GM23338 (cell line): ENCODE results near the gene SEMA4D. TPM values are rescaled to one million over a fixed set of nuclear protein-coding genes. Genes with fewer than 3 reads are reported as not detected.
A peak's percentile ranks its signal among the peaks of the same experiment; 100 is the strongest.

Experiments used
- ATAC-seq: fragments of 200-7000 bp; cut with Tn5 transposase; 3 replicates; pipeline ENCODE4 v1.9.1; 2020
- DNase-seq: peaks from one replicate; pipeline ENCODE4 v3.0.0-alpha.2; 2015; ENCODE audit warnings: low spot score
- H2AFZ ChIP-seq: fragments of 200-600 bp; sonication (generic); 2 replicates; pipeline ENCODE4 v1.8.0; 2016; ENCODE audit warnings: antibody characterized with exemption, mild to moderate bottlenecking, moderate library complexity
- H3F3A ChIP-seq: fragments of 200-600 bp; sonication (generic); replicated peaks from 2 replicates; pipeline ENCODE4 v1.8.0; 2017; ENCODE audit warnings: antibody characterized with exemption, mixed run types, low read depth
- H3K27ac ChIP-seq: fragments of 200-600 bp; sonication (generic); 2 replicates; pipeline ENCODE4 v1.6.1; 2016; ENCODE audit warnings: low read depth
- H3K27me3 ChIP-seq: fragments of 200-600 bp; sonication (generic); 2 replicates; pipeline ENCODE4 v1.8.0; 2016; ENCODE audit warnings: mild to moderate bottlenecking, mixed run types, moderate library complexity; ENCODE audit not compliant: insufficient read depth
- H3K36me3 ChIP-seq: fragments of 200-600 bp; sonication (generic); 2 replicates; pipeline ENCODE4 v1.8.0; 2016; ENCODE audit warnings: mild to moderate bottlenecking; ENCODE audit not compliant: insufficient read depth
- H3K4me1 ChIP-seq: fragments of 200-600 bp; sonication (generic); 2 replicates; pipeline ENCODE4 v1.8.0; 2016; ENCODE audit warnings: mild to moderate bottlenecking, moderate library complexity; ENCODE audit not compliant: insufficient read depth
- H3K4me2 ChIP-seq: fragments of 200-600 bp; sonication (generic); 2 replicates; pipeline ENCODE4 v1.7.1; 2017; ENCODE audit warnings: mixed run types
- H3K4me3 ChIP-seq: fragments of 200-600 bp; sonication (generic); 2 replicates; pipeline ENCODE4 v1.6.1; 2016; ENCODE audit warnings: mixed run types
- H3K79me2 ChIP-seq: fragments of 200-600 bp; sonication (generic); replicated peaks from 2 replicates; pipeline ENCODE4 v1.8.0; 2017; ENCODE audit warnings: mild to moderate bottlenecking; ENCODE audit not compliant: insufficient read depth
- H3K9me2 ChIP-seq: fragments of 200-600 bp; sonication (generic); 2 replicates; pipeline ENCODE4 v1.8.0; 2017; ENCODE audit not compliant: insufficient read depth
- H4K20me1 ChIP-seq: fragments of 200-600 bp; sonication (generic); replicated peaks from 2 replicates; pipeline ENCODE4 v1.8.0; 2017; ENCODE audit warnings: mild to moderate bottlenecking; ENCODE audit not compliant: insufficient read depth
- H3K27ac Mint-ChIP-seq: 2 replicates; pipeline ENCODE4 v1.8.0; 2020; ENCODE audit warnings: inconsistent platforms, mild to moderate bottlenecking, moderate library complexity, mixed read lengths
- H3K27me3 Mint-ChIP-seq: 3 replicates; pipeline ENCODE4 v1.8.0; 2022; ENCODE audit warnings: low read depth, mild to moderate bottlenecking, moderate library complexity, mixed read lengths, inconsistent platforms; ENCODE audit not compliant: insufficient read depth, poor library complexity
- H3K36me3 Mint-ChIP-seq: 3 replicates; pipeline ENCODE4 v1.8.0; 2021; ENCODE audit warnings: low read depth, mild to moderate bottlenecking, inconsistent platforms, moderate library complexity, mixed read lengths
- H3K4me1 Mint-ChIP-seq: 3 replicates; pipeline ENCODE4 v1.8.0; 2020; ENCODE audit warnings: mild to moderate bottlenecking, inconsistent platforms, mixed read lengths
- H3K4me3 Mint-ChIP-seq: 3 replicates; pipeline ENCODE4 v1.8.0; 2021; ENCODE audit warnings: moderate library complexity, mild to moderate bottlenecking, inconsistent platforms, mixed read lengths
- H3K9me3 Mint-ChIP-seq: 3 replicates; pipeline ENCODE4 v1.8.0; 2020; ENCODE audit warnings: moderate library complexity, mild to moderate bottlenecking, inconsistent platforms, mixed read lengths
- CREB1 ChIP-seq: fragments of 250-450 bp; sonication (Bioruptor Pico); IDR thresholded peaks from 2 replicates; pipeline ENCODE4 v1.5.0; 2020; ENCODE audit warnings: low read depth, mild to moderate bottlenecking, moderate library complexity
- EZH2 ChIP-seq: fragments of 200-600 bp; sonication (generic); IDR thresholded peaks from one replicate; pipeline ENCODE4 v1.8.0; 2017; ENCODE audit warnings: antibody characterized with exemption, mild to moderate bottlenecking, low read depth; ENCODE audit not compliant: unreplicated experiment
- EZH2phosphoT487 ChIP-seq: fragments of 200-600 bp; sonication (generic); IDR thresholded peaks from one replicate; pipeline ENCODE4 v1.8.1; 2018; ENCODE audit warnings: antibody characterized with exemption; ENCODE audit not compliant: unreplicated experiment
- JUNB ChIP-seq: IDR thresholded peaks from one replicate; pipeline ENCODE4 v1.6.1; 2016; ENCODE audit warnings: antibody characterized with exemption; ENCODE audit not compliant: unreplicated experiment
- NANOG ChIP-seq: IDR thresholded peaks from 2 replicates; pipeline ENCODE4 v1.6.1; 2016; ENCODE audit warnings: antibody characterized with exemption, borderline replicate concordance
- POLR2AphosphoS5 ChIP-seq: IDR thresholded peaks from 2 replicates; pipeline ENCODE4 v1.6.1; 2016; ENCODE audit warnings: antibody characterized with exemption, low read depth
- STAT1 ChIP-seq: IDR thresholded peaks from one replicate; pipeline ENCODE4 v1.6.1; 2016; ENCODE audit warnings: antibody characterized with exemption; ENCODE audit not compliant: unreplicated experiment
- ZNF114 ChIP-seq: fragments of 250-450 bp; sonication (Bioruptor Pico); IDR thresholded peaks from 2 replicates; pipeline ENCODE4 v1.5.0; 2020; ENCODE audit warnings: mild to moderate bottlenecking, moderate library complexity
- ZNF331 ChIP-seq: fragments of 250-450 bp; sonication (Bioruptor Pico); IDR thresholded peaks from 2 replicates; pipeline ENCODE4 v1.5.0; 2020; ENCODE audit warnings: low read depth, mild to moderate bottlenecking, moderate library complexity
- polyA plus RNA-seq: library from polyadenylated mRNA; unstranded; fragments of >200 nt; fragmentation: Nextera tagmentation; extraction: Ambion mirVana; gene quantifications from 2 replicates; pipeline ENCODE4 v1.2.1, GENCODE V29; 2016
- total RNA-seq: library from RNA; depleted of rRNA; stranded (reverse); fragments of >200 nt; shearing (Covaris generic); gene quantifications from 2 replicates; pipeline ENCODE4 v1.2.3, GENCODE V29; 2014
- TF ChIP-seq, protein P1 (sequence below), 2 experiments: fragments of 200-600 bp in 1 of 2; sonication (generic) in 1 of 2; conservative IDR thresholded peaks; 2 replicates each; pipeline versions ENCODE4 v1.5.1 to v1.6.1; 2016 to 2017; ENCODE audit warnings: antibody characterized with exemption in 2 of 2, low read depth in 2 of 2, mild to moderate bottlenecking in 2 of 2, moderate library complexity in 1 of 2
- TF ChIP-seq, protein P2 (sequence below): IDR thresholded peaks from 2 replicates; pipeline ENCODE4 v1.6.1; 2016; ENCODE audit warnings: antibody characterized with exemption
- TF ChIP-seq, protein P3 (sequence below): IDR thresholded peaks from one replicate; pipeline ENCODE4 v1.6.1; 2018; ENCODE audit warnings: antibody characterized with exemption; ENCODE audit not compliant: unreplicated experiment
- TF ChIP-seq, protein P4 (sequence below): fragments of 250-450 bp; sonication (Bioruptor Pico); IDR thresholded peaks from 2 replicates; pipeline ENCODE4 v1.5.0; 2020; ENCODE audit warnings: mild to moderate bottlenecking, moderate library complexity

Gene SEMA4D
- total and polyA plus RNA-seq, 2 experiments from 2014 or later: 19.3 to 63.0 TPM

DNA sequence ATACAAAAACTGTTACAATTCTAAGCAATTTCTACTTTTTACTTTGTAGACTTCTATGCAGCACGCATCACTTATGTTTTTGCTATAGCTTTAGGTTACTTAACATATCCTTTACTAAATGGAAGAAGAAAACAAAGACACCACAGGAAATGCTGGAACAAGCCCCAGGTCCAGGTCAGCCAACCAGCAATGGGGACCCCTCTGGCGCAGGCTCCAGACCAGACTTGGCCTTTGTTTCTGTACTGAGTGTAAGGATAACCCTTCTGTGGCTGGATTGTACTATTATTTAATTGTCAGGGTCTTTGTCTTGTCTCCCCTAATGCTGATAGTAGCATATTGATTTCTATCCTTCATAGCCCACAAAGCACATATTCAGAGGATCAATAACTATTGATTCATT, 4.2 kb downstream of the SEMA4D start:
- peaks cover 8% of the 10 kb centered on the region for H3K27me3 Mint-ChIP-seq
- H3K36me3 ChIP-seq: no peaks in the 10 kb centered on the region
- H3K79me2 ChIP-seq: peaks cover 86% of the 10 kb centered on the region
- no peak for TF ChIP-seq EZH2phosphoT487
- no peak for TF ChIP-seq STAT1
- TF ChIP-seq, protein P1, sequence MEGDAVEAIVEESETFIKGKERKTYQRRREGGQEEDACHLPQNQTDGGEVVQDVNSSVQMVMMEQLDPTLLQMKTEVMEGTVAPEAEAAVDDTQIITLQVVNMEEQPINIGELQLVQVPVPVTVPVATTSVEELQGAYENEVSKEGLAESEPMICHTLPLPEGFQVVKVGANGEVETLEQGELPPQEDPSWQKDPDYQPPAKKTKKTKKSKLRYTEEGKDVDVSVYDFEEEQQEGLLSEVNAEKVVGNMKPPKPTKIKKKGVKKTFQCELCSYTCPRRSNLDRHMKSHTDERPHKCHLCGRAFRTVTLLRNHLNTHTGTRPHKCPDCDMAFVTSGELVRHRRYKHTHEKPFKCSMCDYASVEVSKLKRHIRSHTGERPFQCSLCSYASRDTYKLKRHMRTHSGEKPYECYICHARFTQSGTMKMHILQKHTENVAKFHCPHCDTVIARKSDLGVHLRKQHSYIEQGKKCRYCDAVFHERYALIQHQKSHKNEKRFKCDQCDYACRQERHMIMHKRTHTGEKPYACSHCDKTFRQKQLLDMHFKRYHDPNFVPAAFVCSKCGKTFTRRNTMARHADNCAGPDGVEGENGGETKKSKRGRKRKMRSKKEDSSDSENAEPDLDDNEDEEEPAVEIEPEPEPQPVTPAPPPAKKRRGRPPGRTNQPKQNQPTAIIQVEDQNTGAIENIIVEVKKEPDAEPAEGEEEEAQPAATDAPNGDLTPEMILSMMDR (conservative IDR thresholded peaks at IDR 0.05; ENCODE audit: low read depth in 2 of 2): no peak
- no peak for TF ChIP-seq ZNF114
- no peak for TF ChIP-seq CREB1
- TF ChIP-seq, protein P2, sequence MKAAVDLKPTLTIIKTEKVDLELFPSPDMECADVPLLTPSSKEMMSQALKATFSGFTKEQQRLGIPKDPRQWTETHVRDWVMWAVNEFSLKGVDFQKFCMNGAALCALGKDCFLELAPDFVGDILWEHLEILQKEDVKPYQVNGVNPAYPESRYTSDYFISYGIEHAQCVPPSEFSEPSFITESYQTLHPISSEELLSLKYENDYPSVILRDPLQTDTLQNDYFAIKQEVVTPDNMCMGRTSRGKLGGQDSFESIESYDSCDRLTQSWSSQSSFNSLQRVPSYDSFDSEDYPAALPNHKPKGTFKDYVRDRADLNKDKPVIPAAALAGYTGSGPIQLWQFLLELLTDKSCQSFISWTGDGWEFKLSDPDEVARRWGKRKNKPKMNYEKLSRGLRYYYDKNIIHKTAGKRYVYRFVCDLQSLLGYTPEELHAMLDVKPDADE: no peak
- TF ChIP-seq POLR2AphosphoS5: no peak
- TF ChIP-seq ZNF331 (CRISPR knock-in tag): no peak
- TF ChIP-seq, protein P3, sequence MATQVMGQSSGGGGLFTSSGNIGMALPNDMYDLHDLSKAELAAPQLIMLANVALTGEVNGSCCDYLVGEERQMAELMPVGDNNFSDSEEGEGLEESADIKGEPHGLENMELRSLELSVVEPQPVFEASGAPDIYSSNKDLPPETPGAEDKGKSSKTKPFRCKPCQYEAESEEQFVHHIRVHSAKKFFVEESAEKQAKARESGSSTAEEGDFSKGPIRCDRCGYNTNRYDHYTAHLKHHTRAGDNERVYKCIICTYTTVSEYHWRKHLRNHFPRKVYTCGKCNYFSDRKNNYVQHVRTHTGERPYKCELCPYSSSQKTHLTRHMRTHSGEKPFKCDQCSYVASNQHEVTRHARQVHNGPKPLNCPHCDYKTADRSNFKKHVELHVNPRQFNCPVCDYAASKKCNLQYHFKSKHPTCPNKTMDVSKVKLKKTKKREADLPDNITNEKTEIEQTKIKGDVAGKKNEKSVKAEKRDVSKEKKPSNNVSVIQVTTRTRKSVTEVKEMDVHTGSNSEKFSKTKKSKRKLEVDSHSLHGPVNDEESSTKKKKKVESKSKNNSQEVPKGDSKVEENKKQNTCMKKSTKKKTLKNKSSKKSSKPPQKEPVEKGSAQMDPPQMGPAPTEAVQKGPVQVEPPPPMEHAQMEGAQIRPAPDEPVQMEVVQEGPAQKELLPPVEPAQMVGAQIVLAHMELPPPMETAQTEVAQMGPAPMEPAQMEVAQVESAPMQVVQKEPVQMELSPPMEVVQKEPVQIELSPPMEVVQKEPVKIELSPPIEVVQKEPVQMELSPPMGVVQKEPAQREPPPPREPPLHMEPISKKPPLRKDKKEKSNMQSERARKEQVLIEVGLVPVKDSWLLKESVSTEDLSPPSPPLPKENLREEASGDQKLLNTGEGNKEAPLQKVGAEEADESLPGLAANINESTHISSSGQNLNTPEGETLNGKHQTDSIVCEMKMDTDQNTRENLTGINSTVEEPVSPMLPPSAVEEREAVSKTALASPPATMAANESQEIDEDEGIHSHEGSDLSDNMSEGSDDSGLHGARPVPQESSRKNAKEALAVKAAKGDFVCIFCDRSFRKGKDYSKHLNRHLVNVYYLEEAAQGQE: no peak
- no peak for TF ChIP-seq NANOG
- no peak for TF ChIP-seq EZH2
- TF ChIP-seq JUNB: no peak
- TF ChIP-seq, protein P4, sequence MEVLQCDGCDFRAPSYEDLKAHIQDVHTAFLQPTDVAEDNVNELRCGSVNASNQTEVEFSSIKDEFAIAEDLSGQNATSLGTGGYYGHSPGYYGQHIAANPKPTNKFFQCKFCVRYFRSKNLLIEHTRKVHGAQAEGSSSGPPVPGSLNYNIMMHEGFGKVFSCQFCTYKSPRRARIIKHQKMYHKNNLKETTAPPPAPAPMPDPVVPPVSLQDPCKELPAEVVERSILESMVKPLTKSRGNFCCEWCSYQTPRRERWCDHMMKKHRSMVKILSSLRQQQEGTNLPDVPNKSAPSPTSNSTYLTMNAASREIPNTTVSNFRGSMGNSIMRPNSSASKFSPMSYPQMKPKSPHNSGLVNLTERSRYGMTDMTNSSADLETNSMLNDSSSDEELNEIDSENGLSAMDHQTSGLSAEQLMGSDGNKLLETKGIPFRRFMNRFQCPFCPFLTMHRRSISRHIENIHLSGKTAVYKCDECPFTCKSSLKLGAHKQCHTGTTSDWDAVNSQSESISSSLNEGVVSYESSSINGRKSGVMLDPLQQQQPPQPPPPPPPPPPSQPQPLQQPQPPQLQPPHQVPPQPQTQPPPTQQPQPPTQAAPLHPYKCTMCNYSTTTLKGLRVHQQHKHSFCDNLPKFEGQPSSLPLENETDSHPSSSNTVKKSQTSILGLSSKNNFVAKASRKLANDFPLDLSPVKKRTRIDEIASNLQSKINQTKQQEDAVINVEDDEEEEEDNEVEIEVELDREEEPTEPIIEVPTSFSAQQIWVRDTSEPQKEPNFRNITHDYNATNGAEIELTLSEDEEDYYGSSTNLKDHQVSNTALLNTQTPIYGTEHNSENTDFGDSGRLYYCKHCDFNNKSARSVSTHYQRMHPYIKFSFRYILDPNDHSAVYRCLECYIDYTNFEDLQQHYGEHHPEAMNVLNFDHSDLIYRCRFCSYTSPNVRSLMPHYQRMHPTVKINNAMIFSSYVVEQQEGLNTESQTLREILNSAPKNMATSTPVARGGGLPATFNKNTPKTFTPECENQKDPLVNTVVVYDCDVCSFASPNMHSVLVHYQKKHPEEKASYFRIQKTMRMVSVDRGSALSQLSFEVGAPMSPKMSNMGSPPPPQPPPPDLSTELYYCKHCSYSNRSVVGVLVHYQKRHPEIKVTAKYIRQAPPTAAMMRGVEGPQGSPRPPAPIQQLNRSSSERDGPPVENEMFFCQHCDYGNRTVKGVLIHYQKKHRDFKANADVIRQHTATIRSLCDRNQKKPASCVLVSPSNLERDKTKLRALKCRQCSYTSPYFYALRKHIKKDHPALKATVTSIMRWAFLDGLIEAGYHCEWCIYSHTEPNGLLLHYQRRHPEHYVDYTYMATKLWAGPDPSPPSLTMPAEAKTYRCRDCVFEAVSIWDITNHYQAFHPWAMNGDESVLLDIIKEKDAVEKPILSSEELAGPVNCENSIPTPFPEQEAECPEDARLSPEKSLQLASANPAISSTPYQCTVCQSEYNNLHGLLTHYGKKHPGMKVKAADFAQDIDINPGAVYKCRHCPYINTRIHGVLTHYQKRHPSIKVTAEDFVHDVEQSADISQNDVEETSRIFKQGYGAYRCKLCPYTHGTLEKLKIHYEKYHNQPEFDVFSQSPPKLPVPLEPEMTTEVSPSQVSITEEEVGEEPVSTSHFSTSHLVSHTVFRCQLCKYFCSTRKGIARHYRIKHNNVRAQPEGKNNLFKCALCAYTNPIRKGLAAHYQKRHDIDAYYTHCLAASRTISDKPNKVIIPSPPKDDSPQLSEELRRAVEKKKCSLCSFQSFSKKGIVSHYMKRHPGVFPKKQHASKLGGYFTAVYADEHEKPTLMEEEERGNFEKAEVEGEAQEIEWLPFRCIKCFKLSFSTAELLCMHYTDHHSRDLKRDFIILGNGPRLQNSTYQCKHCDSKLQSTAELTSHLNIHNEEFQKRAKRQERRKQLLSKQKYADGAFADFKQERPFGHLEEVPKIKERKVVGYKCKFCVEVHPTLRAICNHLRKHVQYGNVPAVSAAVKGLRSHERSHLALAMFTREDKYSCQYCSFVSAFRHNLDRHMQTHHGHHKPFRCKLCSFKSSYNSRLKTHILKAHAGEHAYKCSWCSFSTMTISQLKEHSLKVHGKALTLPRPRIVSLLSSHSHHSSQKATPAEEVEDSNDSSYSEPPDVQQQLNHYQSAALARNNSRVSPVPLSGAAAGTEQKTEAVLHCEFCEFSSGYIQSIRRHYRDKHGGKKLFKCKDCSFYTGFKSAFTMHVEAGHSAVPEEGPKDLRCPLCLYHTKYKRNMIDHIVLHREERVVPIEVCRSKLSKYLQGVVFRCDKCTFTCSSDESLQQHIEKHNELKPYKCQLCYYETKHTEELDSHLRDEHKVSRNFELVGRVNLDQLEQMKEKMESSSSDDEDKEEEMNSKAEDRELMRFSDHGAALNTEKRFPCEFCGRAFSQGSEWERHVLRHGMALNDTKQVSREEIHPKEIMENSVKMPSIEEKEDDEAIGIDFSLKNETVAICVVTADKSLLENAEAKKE (CRISPR knock-in tag): no peak
- H3K4me3 Mint-ChIP-seq: no peak overlapping the region
- DNase-seq: peak; percentile 39
- H3K4me2 ChIP-seq: peak overlapping the region; percentile 96
- no peak overlapping the region for H3K4me3 ChIP-seq
- H4K20me1 ChIP-seq: peaks cover 39% of the 10 kb centered on the region
- H3K4me1 Mint-ChIP-seq: peaks cover 76% of the 10 kb centered on the region
- H3K36me3 Mint-ChIP-seq: no peaks in the 10 kb centered on the region; the same call in 2 of the 3 replicates
- H3K9me2 ChIP-seq: peaks cover 11% of the 10 kb centered on the region
- ATAC-seq: peak; percentile 31
- H2AFZ ChIP-seq: no peak overlapping the region
- no peaks in the 10 kb centered on the region for H3K27me3 ChIP-seq
- peak overlapping the region; percentile 10; the same call in 1 of the 2 replicates for H3K27ac ChIP-seq
- H3K4me1 ChIP-seq: peaks cover 71% of the 10 kb centered on the region
- H3F3A ChIP-seq: no peaks in the 10 kb centered on the region
- no peaks in the 10 kb centered on the region for H3K9me3 Mint-ChIP-seq
- H3K27ac Mint-ChIP-seq: no peak overlapping the region; the same call in 1 of the 2 replicates
